Fibroblast of lung (primary cell): Measurements from ENCODE around the gene THAP11.

Experiments
- EZH2 ChIP-seq: IDR thresholded peaks from 2 replicates; pipeline ENCODE4 v1.5.1; 2012; ENCODE audit warnings: low read length, control low read depth, mild to moderate bottlenecking; ENCODE audit errors: missing control alignments
- TF ChIP-seq, protein P1 (sequence below), 2 donors: IDR thresholded peaks in 1 of 2; conservative IDR thresholded peaks in 1 of 2; 1 replicate in 1 of 2; 2 replicates in 1 of 2; pipeline ENCODE4 v1.5.1; 2011 to 2012; ENCODE audit warnings: low read length in 2 of 2, control low read depth in 1 of 2, inconsistent platforms in 1 of 2, low read depth in 1 of 2, mild to moderate bottlenecking in 1 of 2

DNA sequence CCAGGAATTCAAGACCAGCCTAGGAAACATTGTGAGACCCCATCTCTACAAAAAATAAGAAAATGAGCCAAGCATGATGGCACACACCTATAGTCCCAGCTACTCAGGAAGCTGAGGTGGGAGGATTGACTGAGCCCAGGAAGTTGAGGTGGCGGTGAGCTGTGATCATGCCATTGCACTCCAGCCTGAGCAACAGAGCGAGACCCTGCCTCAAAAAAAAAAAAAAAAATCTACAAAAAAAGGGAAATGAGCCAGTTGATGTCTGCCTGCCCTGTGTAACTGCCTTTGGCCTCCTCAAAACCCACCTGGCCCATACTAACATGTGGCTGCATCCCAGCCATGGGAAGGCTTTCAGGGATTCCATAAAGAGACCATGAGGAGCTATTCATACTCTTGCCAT is 40.2 kb upstream of the THAP11 start:
- TF ChIP-seq, protein P1, sequence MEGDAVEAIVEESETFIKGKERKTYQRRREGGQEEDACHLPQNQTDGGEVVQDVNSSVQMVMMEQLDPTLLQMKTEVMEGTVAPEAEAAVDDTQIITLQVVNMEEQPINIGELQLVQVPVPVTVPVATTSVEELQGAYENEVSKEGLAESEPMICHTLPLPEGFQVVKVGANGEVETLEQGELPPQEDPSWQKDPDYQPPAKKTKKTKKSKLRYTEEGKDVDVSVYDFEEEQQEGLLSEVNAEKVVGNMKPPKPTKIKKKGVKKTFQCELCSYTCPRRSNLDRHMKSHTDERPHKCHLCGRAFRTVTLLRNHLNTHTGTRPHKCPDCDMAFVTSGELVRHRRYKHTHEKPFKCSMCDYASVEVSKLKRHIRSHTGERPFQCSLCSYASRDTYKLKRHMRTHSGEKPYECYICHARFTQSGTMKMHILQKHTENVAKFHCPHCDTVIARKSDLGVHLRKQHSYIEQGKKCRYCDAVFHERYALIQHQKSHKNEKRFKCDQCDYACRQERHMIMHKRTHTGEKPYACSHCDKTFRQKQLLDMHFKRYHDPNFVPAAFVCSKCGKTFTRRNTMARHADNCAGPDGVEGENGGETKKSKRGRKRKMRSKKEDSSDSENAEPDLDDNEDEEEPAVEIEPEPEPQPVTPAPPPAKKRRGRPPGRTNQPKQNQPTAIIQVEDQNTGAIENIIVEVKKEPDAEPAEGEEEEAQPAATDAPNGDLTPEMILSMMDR (conservative IDR thresholded peaks at IDR 0.05 in 1 of 2, IDR thresholded peaks at IDR 0.05 in 1 of 2; ENCODE audit: low read depth in 1 of 2, low read length in 2 of 2): no peak
- TF ChIP-seq EZH2: no peak
